KMS-11 (cell line): ENCODE measurements around the gene TMEM219.

Source experiments
- H2AFZ ChIP-seq: fragments of 200-600 bp; sonication (generic); 2 replicates; pipeline ENCODE4 v1.6.1; 2016; ENCODE audit warnings: antibody characterized with exemption, mixed run types, low read depth
- H3K27ac ChIP-seq: fragments of 200-600 bp; sonication (generic); 2 replicates; pipeline ENCODE4 v1.6.1; 2016; ENCODE audit warnings: mild to moderate bottlenecking, mixed run types
- H3K27me3 ChIP-seq: fragments of 200-600 bp; sonication (generic); 2 replicates; pipeline ENCODE4 v1.6.1; 2017; ENCODE audit warnings: mild to moderate bottlenecking, low read depth, mixed run types, moderate library complexity; ENCODE audit not compliant: insufficient read depth
- H3K36me3 ChIP-seq: fragments of 200-600 bp; sonication (generic); 2 replicates; pipeline ENCODE4 v1.6.1; 2017; ENCODE audit warnings: mild to moderate bottlenecking, mixed run types; ENCODE audit not compliant: insufficient read depth
- H3K4me1 ChIP-seq: fragments of 200-600 bp; sonication (generic); 2 replicates; pipeline ENCODE4 v1.6.1; 2016; ENCODE audit warnings: mild to moderate bottlenecking, low read depth, mixed run types; ENCODE audit not compliant: poor library complexity, severe bottlenecking
- H3K4me2 ChIP-seq: fragments of 200-600 bp; sonication (generic); 2 replicates; pipeline ENCODE4 v1.7.0; 2016; ENCODE audit warnings: mild to moderate bottlenecking, mixed run types
- H3K4me3 ChIP-seq: fragments of 200-600 bp; sonication (generic); IDR thresholded peaks from 2 replicates; pipeline ENCODE4 v1.6.1; 2017; ENCODE audit warnings: low read depth, low read length, mixed read lengths; ENCODE audit not compliant: insufficient read depth
- H3K79me2 ChIP-seq: fragments of 200-600 bp; sonication (generic); 2 replicates; pipeline ENCODE4 v1.6.1; 2016; ENCODE audit warnings: low read depth, mixed run types; ENCODE audit not compliant: insufficient read depth
- H3K9ac ChIP-seq: fragments of 200-600 bp; sonication (generic); 2 replicates; pipeline ENCODE4 v1.6.1; 2016; ENCODE audit warnings: mild to moderate bottlenecking, mixed run types
- H4K20me1 ChIP-seq: fragments of 200-600 bp; sonication (generic); 2 replicates; pipeline ENCODE4 v1.6.1; 2016; ENCODE audit warnings: mild to moderate bottlenecking, mixed run types; ENCODE audit not compliant: insufficient read depth
- CTCF ChIP-seq: fragments of 200-600 bp; sonication (generic); conservative IDR thresholded peaks from 2 replicates; pipeline ENCODE4 v1.6.1; 2017; ENCODE audit warnings: low read depth, mild to moderate bottlenecking, antibody characterized with exemption, low read length, moderate library complexity, mixed read lengths

TMEM219 gene

GRCh38 chr16:29947897-29948296 is 14.0 kb upstream of the TMEM219 start:
- Histone ChIP-seq H3K79me2 (no peaks in the 10 kb centered on the region), H3K9ac (no peak overlapping the region), H2AFZ (no peak overlapping the region), H3K27ac (no peak overlapping the region), H4K20me1 (no peaks in the 10 kb centered on the region), H3K36me3 (no peaks in the 10 kb centered on the region), H3K4me3 (no peak overlapping the region), H3K27me3 (no peaks in the 10 kb centered on the region), H3K4me1 (no peaks in the 10 kb centered on the region), H3K4me2 (no peak overlapping the region)
- TF ChIP-seq CTCF, result no peak

GRCh38 chr16:29950806-29951461 is 10.9 kb upstream of the TMEM219 start:
- no peak for TF ChIP-seq CTCF

GRCh38 chr16:29951625-29952365 is 10.1 kb upstream of the TMEM219 start:
- Histone ChIP-seq H3K79me2 (no peaks in the 10 kb centered on the region), H3K4me2 (no peak overlapping the region), H3K27me3 (no peaks in the 10 kb centered on the region), H3K27ac (no peak overlapping the region), H2AFZ (no peak overlapping the region), H3K9ac (no peak overlapping the region), H4K20me1 (no peaks in the 10 kb centered on the region), H3K4me1 (no peaks in the 10 kb centered on the region), H3K36me3 (no peaks in the 10 kb centered on the region), H3K4me3 (no peak overlapping the region)
- TF ChIP-seq CTCF, result no peak

More at GRCh38 chr16:29950806-29951461, 10.9 kb upstream of the TMEM219 start:
- Histone ChIP-seq H3K4me2 (no peak overlapping the region), H2AFZ (no peak overlapping the region), H4K20me1 (no peaks in the 10 kb centered on the region), H3K4me1 (no peaks in the 10 kb centered on the region), H3K36me3 (no peaks in the 10 kb centered on the region), H3K79me2 (no peaks in the 10 kb centered on the region), H3K27me3 (no peaks in the 10 kb centered on the region), H3K27ac (no peak overlapping the region), H3K9ac (no peak overlapping the region), H3K4me3 (no peak overlapping the region)

GRCh38 chr16:29958756-29959155 is 3.1 kb upstream of the TMEM219 start:
- Histone ChIP-seq H3K9ac (no peak overlapping the region), H3K4me2 (no peak overlapping the region), H4K20me1 (no peaks in the 10 kb centered on the region), H3K27me3 (no peaks in the 10 kb centered on the region), H2AFZ (no peak overlapping the region), H3K36me3 (no peaks in the 10 kb centered on the region), H3K27ac (no peak overlapping the region), H3K79me2 (no peaks in the 10 kb centered on the region), H3K4me3 (no peak overlapping the region), H3K4me1 (peaks cover 16% of the 10 kb centered on the region)
- no peak for TF ChIP-seq CTCF
